ENCODE data around the gene KCNH4. TPM values are rescaled to one million over a fixed set of nuclear protein-coding genes. Genes with fewer than 3 reads are reported as not detected.

The KCNH4 gene
- total and polyA plus RNA-seq, 2 of the 13 experiments (the other 11 are each of a cell fraction or from before 2014, with no cell fraction given) = 0.01 to 0.09 TPM

DNA sequence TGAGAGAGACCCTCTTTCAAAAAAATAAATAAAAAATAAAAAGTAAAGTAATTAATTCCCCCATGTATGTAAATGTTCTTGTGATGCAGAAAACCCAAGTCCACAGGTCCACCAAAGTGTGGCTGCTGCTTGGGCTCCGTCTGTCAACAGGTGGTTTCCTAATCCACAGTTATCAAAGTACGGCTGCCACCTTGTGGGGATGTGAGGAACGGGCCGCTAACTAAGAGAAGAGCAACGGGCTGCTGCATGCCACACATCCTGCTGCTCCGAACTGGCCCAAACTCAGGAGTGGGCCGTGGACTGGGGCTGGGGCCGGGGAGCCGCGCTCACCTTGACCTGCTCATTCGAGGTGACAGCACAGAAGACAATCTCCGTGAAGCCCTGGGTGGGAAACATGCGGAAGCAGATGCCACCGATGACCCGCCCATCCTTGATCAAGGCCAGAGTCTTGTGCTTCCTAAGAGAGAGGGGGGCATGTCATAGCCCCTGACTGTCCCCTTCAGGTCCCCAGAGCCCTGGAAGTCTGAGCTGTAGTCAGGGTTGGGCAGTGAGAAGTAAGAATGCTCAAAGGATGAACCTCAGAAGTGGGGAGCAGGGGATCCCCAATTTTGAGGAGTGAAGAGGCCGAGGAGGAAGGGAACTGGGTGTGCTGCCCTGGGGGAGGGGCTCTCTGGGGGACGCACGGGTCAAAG, 64.1 kb downstream of the KCNH4 start (continued):
- TF ChIP-seq LCORL (IDR thresholded peaks at IDR 0.05) (no peak), LCORL (CRISPR knock-in tag; IDR thresholded peaks at IDR 0.05) (no peak), MAFK (conservative IDR thresholded peaks at IDR 0.05 in 1 of 2, IDR thresholded peaks at IDR 0.05 in 1 of 2; ENCODE audit: low read length in 2 of 2) (no peak), CBX1 (IDR thresholded peaks at IDR 0.05; ENCODE audit: low read depth) (no peak), ZIK1 (CRISPR knock-in tag; IDR thresholded peaks at IDR 0.05; ENCODE audit: borderline replicate concordance, low read depth) (no peak), DPF2 (CRISPR knock-in tag; IDR thresholded peaks at IDR 0.05; ENCODE audit: borderline replicate concordance, low read depth) (no peak), SMARCC2 (IDR thresholded peaks at IDR 0.05) (no peak), TBX2 (CRISPR knock-in tag; IDR thresholded peaks at IDR 0.05; ENCODE audit: borderline replicate concordance) (peak; percentile 53; the same call in 1 of the 2 replicates), ZNF317 (CRISPR knock-in tag; IDR thresholded peaks at IDR 0.05) (no peak), GABPA (IDR thresholded peaks at IDR 0.05; ENCODE audit: low read depth, low read length) (no peak), GABPA (CRISPR knock-in tag; IDR thresholded peaks at IDR 0.05; ENCODE audit: low read depth) (no peak), ZNF383 (CRISPR knock-in tag; IDR thresholded peaks at IDR 0.05; ENCODE audit: borderline replicate concordance) (no peak)
- TF ChIP-seq, protein P1, sequence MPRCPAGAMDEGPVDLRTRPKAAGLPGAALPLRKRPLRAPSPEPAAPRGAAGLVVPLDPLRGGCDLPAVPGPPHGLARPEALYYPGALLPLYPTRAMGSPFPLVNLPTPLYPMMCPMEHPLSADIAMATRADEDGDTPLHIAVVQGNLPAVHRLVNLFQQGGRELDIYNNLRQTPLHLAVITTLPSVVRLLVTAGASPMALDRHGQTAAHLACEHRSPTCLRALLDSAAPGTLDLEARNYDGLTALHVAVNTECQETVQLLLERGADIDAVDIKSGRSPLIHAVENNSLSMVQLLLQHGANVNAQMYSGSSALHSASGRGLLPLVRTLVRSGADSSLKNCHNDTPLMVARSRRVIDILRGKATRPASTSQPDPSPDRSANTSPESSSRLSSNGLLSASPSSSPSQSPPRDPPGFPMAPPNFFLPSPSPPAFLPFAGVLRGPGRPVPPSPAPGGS (CRISPR knock-in tag; IDR thresholded peaks at IDR 0.05) = no peak
- TF ChIP-seq, protein P2, sequence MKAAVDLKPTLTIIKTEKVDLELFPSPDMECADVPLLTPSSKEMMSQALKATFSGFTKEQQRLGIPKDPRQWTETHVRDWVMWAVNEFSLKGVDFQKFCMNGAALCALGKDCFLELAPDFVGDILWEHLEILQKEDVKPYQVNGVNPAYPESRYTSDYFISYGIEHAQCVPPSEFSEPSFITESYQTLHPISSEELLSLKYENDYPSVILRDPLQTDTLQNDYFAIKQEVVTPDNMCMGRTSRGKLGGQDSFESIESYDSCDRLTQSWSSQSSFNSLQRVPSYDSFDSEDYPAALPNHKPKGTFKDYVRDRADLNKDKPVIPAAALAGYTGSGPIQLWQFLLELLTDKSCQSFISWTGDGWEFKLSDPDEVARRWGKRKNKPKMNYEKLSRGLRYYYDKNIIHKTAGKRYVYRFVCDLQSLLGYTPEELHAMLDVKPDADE (CRISPR knock-in tag; IDR thresholded peaks at IDR 0.05) = no peak
- TF ChIP-seq, protein P3, sequence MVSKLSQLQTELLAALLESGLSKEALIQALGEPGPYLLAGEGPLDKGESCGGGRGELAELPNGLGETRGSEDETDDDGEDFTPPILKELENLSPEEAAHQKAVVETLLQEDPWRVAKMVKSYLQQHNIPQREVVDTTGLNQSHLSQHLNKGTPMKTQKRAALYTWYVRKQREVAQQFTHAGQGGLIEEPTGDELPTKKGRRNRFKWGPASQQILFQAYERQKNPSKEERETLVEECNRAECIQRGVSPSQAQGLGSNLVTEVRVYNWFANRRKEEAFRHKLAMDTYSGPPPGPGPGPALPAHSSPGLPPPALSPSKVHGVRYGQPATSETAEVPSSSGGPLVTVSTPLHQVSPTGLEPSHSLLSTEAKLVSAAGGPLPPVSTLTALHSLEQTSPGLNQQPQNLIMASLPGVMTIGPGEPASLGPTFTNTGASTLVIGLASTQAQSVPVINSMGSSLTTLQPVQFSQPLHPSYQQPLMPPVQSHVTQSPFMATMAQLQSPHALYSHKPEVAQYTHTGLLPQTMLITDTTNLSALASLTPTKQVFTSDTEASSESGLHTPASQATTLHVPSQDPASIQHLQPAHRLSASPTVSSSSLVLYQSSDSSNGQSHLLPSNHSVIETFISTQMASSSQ (IDR thresholded peaks at IDR 0.05; ENCODE audit: low read depth) = no peak
- TF ChIP-seq, protein P3 (CRISPR knock-in tag; IDR thresholded peaks at IDR 0.05; ENCODE audit: borderline replicate concordance) = no peak
- TF ChIP-seq, protein P4, sequence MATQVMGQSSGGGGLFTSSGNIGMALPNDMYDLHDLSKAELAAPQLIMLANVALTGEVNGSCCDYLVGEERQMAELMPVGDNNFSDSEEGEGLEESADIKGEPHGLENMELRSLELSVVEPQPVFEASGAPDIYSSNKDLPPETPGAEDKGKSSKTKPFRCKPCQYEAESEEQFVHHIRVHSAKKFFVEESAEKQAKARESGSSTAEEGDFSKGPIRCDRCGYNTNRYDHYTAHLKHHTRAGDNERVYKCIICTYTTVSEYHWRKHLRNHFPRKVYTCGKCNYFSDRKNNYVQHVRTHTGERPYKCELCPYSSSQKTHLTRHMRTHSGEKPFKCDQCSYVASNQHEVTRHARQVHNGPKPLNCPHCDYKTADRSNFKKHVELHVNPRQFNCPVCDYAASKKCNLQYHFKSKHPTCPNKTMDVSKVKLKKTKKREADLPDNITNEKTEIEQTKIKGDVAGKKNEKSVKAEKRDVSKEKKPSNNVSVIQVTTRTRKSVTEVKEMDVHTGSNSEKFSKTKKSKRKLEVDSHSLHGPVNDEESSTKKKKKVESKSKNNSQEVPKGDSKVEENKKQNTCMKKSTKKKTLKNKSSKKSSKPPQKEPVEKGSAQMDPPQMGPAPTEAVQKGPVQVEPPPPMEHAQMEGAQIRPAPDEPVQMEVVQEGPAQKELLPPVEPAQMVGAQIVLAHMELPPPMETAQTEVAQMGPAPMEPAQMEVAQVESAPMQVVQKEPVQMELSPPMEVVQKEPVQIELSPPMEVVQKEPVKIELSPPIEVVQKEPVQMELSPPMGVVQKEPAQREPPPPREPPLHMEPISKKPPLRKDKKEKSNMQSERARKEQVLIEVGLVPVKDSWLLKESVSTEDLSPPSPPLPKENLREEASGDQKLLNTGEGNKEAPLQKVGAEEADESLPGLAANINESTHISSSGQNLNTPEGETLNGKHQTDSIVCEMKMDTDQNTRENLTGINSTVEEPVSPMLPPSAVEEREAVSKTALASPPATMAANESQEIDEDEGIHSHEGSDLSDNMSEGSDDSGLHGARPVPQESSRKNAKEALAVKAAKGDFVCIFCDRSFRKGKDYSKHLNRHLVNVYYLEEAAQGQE (IDR thresholded peaks at IDR 0.05; ENCODE audit: borderline replicate concordance in 1 of 2, low read depth in 1 of 2, low read length in 2 of 2) = no peak
- TF ChIP-seq, protein P5, sequence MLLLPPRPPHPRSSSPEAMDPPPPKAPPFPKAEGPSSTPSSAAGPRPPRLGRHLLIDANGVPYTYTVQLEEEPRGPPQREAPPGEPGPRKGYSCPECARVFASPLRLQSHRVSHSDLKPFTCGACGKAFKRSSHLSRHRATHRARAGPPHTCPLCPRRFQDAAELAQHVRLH (CRISPR knock-in tag; IDR thresholded peaks at IDR 0.05; ENCODE audit: borderline replicate concordance, low read depth) = no peak; the same call in 1 of the 2 replicates

All from HepG2 (cell line).